Activated CD8-positive, alpha-beta memory T cell treated with anti-CD3 and anti-CD28 coated beads for 4 hours (primary cell): ENCODE data around the gene CD72.

Experiments used
- DNase-seq, 2 donors: peaks; one replicate each; pipeline ENCODE4 v3.0.0-alpha.2; 2020; ENCODE audit warnings: low read depth in 2 of 2

Gene CD72, protein sequence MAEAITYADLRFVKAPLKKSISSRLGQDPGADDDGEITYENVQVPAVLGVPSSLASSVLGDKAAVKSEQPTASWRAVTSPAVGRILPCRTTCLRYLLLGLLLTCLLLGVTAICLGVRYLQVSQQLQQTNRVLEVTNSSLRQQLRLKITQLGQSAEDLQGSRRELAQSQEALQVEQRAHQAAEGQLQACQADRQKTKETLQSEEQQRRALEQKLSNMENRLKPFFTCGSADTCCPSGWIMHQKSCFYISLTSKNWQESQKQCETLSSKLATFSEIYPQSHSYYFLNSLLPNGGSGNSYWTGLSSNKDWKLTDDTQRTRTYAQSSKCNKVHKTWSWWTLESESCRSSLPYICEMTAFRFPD

DNA sequence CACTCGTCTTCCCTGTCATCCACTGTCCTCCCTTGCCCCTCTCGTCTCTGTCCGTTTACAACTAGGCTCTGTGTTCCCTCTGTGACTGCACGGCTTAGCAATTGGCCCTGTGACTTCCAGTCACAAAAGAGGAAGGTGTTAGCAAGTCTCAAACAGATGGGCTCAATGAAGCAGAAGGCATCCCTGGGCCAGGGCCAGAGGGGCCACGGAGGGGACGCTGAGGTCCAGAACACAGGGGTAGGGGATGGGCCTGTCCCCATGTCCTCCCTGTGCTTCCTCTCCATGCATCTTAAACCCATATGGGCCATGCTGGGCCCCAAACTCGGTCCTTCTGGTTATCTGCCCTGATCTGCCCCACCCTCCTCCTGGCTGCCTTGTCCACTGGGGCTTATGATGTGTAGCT, at the start of gene CD72:
TSS of gene CD72 (minus strand) at position 89 of the 403 bp plus-strand sequence. CDS start 110 bp downstream, outside the sequence.
- no peak for DNase-seq

DNA sequence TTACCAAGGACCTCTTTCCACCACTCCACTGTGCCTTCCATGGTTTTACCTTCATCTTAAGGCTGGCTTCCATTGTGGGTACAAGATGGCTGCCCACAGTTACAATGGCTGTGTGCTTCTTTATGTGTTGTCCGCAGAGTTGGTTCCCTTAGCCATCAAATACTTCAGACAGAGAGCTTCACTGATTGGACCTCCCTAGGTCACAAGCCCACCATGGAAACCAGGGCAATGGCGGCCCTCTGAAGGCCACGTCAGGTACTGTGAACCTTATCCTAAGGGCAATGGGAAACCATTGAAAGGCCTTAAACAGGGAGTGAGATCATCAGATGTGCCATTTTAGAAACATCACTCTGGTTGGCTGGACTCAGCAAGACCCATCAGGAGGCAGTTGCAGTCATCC, 49.7 kb upstream of the CD72 start:
- no peak for DNase-seq

DNA sequence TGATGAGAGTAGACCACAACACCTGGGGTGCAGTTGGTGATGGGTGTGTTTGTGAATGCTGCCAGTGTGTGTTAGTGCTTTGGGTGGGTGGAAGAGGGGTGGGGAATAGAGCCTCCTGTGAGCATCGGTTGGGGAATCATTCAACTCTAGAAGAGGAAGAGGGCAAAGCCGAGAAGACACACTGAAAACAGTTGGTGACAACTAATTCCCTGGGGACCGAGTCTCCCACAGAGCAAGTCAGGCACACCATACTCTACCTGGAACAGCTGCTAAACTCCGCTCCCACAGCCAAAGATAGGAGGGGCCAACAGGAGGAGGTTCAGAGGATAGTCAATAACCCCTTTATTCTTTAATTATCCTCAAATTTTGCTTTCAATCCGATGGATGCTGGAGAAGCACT, 48.3 kb upstream of the CD72 start:
- DNase-seq = no peak

DNA sequence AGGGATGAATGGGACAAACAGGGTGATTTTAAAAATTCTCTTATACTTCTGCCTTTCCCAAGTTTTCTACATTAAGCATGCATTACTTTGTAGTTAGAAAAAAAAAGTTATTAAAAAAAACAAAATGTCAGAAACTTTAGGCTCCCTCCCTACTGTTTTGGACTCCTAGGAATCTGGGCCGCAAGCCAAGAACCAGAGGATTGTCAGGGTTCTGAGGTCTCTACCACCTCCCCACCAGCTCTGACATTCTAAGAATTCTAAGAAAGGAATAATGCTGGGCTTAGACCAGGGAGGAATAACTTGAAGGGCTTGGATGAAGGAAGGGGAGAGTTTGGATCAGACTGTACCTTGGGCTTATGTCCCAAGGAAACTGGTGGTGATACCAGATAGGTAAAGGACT, 47.8 kb upstream of the CD72 start:
- DNase-seq = no peak

DNA sequence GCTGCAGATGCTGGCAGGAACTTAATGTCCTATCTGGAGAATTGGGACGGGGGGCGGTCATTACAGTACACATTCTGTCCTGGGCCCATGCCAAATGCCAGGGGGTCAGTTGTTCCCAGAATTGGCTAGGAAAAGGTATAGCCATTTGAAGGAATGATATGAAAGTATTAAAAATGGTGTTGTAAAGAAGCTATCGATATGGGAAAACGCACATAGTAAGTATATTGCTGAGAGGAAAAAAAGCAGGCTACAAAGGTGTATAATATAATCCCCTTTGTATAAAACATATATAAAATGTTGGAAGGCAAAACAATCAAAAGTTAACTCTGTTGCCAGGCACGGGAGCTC, 47.2 kb upstream of the CD72 start:
- DNase-seq = no peak

DNA sequence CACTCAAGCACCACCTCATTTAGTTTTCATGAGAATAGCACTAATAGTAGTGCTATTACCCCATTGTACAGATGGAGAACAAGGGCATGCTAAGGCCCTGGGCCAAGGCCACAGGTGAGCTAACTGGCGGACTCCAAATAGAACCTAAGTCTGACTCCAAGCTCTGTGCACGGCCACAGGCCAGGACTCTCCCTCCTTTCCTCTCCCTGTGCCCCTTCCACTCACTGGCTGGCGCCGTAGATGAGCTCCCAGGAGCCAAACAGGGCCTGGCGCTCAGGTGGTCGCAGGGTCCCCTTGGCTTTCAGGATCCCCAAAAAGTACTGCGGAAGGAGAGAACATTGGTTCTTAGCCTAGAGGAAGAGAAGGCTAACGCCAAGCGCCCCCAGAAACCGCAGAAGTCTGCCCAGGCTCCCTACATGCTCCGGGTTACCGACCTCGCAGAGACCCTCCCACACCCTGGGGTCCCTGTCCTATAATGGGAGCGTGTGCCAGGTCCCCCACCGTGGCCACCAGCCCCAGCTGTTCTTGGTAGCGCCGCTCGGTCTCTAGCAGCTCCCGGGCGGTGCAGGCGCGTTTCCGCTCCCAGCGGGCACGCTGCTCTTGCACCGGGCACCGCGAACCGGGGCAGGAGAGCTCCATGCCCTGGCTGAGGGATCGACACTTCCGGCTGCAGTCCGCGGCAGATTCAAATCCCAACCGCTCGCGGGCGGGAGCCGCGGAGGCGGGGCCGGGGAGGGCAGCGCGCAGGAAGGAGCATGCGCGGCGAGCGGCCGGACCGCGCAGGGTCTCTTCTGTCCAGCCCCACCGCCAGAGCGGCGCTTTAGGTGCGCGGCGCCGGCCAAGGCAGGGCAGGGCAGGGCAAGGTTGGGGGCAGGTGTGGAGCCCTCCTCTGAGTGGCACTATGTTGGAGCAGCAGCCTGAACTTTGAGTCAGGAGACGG, 46.6 kb upstream of the CD72 start, which contains the start of gene ARHGEF39:
TSS of gene ARHGEF39 (minus strand) at position 665 of the 940 bp plus-strand sequence. CDS start at position 639, 26 bp downstream.
- DNase-seq = no peak

DNA sequence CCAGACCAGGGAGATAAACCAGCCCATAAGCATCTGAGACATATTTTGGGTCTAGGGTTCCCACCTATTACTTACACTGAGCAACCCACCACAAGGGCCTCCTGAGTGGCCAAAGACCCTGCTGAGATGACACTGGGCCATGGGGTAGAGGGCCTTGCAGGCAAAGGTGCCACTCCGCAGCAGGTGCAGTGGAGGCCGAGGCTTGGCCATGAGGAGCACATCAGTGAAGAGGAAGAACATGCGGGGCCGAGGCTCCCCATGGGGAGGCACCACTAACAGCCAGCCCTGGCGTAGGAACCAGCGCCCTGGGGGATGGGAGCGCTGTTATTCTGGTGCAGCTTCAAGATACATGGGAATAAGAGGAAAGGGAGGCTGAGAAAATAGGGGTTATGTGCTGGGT, 44.2 kb upstream of the CD72 start:
- no peak for DNase-seq

DNA sequence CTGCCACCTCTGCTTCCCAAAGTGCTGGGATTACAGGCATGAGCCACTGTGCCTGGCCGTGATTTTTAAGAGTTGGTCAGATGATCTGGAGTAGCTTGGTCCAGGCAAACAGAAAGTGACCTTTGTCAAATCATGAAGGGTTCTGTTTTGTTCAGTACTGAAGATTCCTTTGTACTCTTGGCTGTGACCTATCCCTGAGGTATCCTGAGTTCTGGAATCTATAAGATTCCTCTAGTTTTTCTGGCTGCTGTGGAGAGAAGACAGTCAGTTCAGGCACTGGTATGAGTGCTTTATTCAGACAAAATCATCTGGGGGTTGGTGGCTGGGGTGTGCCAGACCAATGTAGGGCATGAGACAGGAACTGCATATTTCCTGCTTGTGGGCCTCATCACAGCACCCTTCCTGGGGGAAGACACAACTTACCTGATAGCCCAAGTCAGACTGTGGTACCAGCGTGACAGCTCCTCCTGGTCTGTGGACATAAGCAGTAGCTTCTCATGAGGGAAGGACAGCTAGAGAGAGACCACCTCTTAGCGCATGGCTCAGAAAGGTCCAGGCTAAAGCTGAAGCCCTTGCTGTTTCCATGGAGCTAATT, 43.6 kb upstream of the CD72 start:
- no peak for DNase-seq

DNA sequence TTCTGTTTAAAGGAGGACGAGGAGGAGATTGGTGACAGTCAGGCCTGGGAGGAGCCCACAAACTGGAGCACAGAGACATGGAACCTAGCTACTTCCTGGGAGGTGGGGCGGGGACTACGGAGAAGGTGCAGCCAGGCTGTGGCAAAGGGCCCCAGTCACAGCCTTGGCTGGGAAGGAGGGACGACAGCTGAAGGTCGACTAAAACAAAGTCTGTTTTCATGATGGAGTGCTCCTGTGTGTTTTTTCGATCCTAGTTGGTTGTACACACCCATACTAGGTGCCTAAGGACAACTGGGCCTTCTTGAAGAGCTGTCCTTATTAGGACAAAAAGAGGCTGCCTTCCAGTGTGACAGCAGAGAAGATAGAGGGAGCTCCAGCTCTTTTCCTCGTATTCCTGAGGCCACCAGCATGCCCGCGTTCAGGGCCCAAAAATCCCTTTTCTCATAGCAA, 42.8 kb upstream of the CD72 start:
- DNase-seq = no peak

DNA sequence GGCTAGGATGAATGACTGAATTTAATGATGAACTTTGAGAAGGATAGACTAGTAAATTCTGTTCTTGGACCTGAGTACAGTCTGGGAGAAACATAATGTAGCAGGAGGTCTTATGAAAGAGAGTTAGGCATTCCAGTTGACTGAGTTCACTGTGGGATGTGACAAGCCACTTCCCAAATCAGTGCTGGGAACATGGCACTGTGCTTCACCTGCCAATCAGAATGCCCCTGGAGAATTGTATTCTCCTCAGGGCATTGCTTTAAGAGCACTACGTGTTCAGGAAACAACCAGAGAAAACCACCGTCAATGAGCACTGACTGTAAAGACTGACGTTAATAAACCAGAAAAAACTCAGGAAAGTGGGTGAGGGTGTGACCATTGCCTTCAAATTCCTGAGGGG, 41.1 kb upstream of the CD72 start:
- no peak for DNase-seq

DNA sequence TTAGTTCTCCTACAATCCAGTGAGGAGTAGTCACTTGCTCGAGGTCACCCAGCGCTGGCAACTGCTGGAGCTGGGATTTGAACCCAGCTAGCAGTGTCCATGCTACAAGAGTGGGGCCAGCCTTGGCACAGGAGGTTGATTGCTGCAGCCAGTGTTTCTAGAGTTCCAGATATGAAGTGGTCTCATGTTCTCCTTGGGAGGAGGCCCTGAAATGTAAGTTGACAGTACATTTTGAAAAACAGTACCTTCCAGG, 40.7 kb upstream of the CD72 start:
- DNase-seq = no peak

DNA sequence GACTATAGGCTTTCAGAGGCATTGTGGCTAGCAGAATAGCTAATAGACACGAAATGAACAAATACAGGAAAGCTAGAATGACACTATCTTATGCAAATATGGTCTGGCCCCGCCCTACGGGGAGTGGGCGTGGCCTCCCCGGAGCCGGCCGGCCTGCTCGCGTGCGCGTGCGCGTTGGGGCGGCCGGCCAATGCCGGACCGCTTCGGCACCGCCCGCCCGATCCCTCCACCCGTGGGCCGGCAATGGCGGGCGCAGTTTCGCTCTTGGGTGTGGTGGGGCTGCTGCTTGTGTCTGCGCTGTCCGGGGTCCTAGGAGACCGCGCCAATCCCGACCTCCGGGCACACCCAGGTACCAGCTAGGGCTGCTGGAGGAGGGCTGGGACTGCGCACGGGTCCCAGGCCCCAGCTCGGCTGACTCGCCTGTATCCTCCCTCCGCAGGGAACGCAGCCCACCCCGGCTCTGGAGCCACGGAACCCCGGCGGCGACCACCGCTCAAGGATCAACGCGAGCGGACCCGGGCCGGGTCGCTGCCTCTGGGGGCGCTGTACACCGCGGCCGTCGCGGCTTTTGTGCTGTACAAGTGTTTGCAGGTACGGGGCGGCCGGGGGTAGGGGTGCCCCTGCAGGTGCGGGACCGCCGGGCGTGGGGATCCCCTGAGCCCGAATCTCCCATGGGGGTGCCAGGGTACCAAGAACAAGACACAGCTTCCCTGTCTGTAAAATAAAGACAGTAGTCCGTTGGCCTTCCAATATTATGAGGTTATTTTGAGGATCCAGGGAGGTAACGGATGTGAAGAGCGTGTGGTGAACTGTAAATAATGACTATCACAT, 40.1 kb upstream of the CD72 start, which contains the start of gene CCDC107:
TSS of gene CCDC107 (plus strand) at position 156 of the 831 bp plus-strand sequence. CDS start at position 244, 88 bp downstream.
- peak; percentile 60 to 63 for DNase-seq

DNA sequence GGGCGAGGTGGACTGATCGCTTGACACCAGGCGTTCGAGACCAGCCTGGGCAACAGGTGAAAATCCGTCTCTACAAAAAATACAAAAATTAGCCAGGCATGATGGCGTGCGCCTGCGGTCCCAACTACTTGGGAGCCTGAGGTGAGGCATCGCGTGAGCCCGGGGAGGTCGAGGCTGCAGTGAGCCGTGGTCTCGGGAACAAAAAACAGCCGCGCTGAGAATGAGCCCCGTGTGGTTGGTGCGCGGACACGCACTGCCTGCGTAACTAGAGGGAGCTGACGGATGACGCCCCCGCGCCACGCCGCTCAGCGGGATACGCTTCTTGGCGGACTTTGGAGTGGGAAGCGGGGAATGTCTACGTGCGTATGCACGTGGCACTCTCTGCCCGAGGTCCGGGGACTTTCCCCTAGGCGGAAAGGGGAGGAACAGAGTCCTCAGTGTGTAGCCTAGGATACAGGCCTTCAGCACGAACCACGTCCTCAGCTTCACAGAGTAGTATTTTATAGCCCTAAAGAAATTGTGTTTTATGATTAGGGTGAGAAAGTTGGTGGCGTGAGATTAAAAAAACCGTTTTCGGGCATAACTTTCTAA, 39.4 kb upstream of the CD72 start, which contains the start of gene RMRP:
TSS of gene RMRP (minus strand) at position 474 of the 591 bp plus-strand sequence.
- peak; percentile 83 to 92 for DNase-seq

DNA sequence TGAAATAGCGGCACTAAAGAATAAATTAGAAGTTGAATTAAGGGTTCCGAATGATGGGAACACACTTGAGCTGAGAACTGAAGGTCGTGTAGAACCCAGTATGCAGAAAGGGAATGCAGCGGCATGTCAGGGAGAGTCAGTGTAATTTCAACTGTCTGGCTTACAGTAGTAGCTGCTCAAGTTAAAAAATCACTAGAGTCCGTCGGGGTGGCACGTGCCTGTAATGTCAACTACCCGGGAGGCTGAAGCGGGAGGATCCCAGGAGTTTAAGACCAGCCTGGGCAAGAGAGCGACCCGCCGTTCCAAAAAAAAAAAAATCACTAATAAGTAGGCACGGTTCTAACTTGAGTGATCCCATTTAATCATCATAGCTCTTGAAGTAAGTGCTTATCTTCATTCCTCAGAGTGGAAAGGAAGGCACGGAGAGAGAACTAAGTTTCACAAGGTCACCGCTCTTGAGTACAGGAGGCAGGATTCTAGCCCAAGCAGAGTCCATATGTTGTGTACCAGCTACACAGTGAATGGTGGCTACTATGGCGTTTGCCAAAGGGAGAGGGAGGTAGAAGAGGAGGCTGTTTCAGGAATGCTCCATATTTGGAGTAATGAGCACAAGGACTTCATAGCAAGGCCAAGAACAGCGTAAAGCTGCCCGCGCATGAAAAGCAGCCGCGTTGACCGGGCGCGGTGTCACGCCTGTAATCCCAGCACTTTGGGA, 38.8 kb upstream of the CD72 start:
- DNase-seq = no peak

DNA sequence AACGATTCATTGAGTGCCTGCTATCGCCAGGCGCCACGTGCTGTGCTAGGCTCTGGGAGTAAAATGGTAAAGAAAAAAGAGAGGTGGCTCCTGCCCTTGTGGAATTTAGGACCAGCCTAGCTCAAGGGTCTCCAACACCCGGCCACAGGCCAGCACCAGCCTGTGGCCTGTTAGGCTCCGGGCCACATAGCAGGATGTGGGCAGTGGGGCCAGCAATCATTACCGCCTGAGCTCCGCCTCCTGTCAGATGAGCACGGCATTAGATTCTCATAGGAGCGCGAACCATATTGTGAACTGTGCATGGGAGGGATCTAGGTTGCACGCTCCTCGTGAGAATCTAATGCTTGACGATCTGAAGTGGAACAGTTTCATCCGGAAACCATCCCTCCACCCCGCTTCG, 38.1 kb upstream of the CD72 start:
- no peak for DNase-seq

DNA sequence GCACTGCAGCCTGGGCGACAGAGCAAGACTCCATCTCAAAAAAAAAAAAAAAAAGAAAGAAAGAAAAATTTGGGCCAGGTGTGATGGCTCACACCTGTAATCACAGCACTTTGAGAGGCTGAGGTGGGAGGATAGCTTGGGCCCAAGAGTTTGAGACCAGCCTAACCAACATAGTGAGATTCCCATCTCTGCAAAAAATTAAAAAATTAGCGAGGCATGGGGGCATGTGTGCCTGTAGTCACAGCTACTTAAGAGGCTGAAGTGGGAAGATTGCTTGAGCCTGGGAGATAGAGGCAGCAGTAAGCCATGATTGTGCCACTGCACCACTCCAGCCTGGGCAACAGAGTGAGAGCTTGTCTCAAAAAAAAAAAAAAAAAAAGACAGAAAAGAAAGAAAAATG, 35.4 kb upstream of the CD72 start:
- no peak for DNase-seq

DNA sequence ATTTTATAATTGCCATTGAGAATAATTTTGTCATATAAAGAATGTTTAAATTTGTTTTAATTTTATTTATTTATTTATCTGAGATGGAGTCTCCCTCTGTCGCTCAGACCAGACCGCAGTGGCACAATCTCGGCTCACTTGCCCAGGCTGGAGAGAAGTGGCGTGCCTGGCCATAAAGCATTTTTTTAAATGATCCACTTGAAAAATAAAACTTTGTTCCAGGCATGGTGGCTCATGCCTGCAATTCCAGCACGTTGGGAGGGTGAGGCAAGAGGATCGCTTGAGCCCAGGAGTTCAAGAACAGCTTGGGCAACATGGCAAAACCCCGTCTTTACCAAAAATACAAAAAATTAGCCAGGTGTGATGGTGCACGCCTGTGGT, 34.6 kb upstream of the CD72 start:
- no peak for DNase-seq

DNA sequence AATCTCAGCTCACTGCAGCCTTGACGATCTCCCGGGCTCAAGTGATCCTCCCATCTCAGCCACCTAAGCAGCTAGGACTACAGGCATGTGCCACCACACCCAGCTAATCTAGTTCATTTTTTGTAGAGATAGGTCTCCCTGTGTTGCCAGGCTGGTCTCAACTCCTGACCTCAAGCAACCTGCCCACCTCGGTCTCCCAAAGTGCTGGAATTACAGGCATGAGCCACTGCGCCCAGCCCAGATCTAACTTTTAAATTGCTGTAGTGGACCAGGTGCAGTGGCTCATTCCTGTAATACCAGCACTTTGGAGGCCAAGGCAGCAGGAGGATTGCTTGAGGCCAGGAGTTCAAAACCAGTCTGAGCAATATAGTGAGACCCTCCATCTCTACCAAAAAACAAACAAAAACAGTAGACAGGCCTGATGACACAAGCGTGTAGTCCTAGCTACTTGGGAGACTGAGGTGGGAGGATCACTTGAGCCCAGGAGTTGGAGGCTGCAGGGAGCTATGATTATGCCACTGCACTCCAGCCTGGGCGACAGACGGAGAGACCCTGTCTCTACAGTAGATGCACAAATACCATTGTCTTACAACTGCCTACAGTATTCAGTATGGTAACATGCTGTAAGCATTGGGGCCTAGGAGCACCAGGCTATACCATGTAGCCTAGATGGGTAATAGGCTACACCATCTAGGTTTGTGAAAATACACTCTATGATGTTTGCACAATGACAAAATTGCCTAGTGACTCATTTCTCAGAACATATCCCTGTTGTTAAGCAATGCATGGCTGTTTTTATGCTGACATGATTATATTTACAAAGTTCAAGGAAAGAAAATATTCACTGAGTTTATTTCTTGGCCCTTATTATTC, 34.0 kb upstream of the CD72 start:
- DNase-seq = no peak

DNA sequence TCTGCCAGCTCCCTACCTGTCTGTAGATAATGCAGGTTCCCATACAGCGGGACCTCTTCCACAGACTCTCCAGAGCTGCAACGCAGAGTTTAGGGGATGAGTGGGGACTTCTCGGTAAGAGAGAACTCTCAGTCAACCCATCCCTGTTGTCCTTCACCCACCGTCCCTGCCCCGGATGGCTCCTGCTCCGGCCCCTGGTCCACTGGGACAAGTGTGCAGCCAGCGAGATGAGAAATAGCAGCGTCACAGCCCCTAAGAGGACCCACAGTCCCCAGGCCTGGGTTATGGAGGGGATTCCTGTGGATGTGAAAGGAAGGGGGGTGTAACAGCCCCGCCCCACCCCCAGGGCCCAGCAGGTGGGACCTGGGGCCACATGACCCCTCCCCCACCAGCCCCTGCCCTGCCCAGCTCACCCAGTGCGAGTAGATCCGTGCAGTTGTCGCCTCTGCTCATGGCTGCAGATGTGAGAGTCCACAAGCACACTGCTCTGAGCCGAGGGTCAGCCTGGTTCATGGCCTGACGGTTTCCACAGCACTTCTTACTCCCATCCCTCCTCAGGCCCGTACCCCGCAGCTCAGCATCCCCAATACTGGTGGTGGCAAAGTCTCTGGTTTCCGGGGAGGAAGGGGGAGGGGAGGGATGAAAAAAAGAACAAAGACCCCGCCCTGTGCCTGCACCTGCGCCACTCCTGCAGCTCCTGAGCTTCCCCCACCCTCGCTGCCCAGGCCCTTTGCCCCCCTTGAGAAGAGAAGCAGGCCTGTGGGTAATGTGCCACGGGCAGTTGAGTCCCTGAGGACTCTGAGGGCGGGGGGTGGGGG, 32.3 kb upstream of the CD72 start, which contains the start of gene SIT1:
TSS of gene SIT1 (minus strand) at position 591 of the 818 bp plus-strand sequence. CDS start at position 513, 78 bp downstream.
- no peak for DNase-seq
